CD4-positive, alpha-beta T cell treated with Interleukin-10 for 1 hour (primary cell): ENCODE measurements around the gene PRR5L.
"Not testable (repeated sequence)": the region's sequence is repeated elsewhere in the genome, so short reads cannot be mapped to it uniquely, and the experiment has no call there.

ENCODE experiments used
- DNase-seq: peaks from one replicate; pipeline ENCODE4 v3.0.0-alpha.2; 2020

PRR5L gene

GRCh38 chr11:36282926-36283325 is 13.2 kb upstream of the PRR5L start:
- DNase-seq: no peak

DNA sequence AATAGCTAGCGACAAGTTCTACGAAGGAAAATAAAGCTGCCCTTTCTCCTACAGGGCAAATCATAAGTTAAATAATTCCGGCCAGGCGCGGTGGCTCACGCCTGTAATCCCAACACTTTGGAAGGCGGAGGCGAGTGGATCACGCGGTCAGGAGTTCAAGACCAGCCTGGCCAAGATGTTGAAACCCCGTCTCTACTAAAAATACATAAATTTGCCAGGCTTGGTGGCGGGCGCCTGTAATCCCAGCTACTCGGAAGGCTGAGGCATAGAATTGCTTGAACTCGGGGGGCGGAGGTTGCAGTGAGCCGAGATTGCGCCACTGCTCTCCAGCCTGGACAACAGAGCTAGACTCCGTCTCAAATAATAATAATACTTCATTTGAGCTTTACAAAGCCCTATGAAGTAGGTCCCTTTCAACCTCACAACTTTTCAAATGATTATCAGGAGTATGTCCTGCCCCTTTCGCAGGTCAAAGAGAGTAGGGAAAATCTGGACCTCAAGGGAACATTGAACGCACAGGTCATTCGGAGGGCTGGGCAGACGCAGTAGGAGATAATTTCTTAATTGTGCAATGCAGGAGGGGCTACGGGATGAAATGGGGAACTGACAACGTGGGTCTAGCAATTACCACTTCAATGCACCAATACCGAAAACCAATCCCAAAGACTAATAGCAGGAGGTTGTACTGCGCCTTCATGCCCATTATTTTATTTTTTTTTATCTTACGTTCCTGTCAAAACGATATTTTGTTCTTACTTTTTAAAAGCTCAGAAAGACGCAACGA is 7.5 kb upstream of the PRR5L start:
- DNase-seq: no peak

GRCh38 chr11:36289226-36289852 is 6.7 kb upstream of the PRR5L start, which contains the start of gene COMMD9:
COMMD9 (minus strand) TSS chr11:36289424; CDS start chr11:36289412, 12 bp downstream.
- DNase-seq: peak; percentile 93

DNA sequence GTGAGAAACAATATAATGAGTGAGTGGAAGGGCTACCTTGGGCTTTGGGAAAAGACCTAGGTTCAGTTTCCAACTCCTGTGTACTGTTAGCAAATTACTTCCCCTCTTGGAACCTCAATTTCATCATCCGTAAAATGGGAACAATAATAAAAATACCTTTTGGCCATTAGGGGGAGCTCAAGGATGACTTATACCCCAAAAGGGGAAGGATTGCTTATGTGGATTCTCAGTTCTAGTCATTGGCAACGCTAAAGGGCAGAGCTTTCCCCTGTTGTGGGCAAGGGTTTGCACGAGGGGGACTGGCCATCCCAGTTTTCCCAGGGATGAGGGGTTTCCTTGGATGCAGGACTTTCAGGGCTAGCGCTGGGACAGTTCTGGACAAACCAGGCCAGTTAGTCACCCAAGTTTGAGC is 3.8 kb upstream of the PRR5L start:
- peak; percentile 71 for DNase-seq

DNA sequence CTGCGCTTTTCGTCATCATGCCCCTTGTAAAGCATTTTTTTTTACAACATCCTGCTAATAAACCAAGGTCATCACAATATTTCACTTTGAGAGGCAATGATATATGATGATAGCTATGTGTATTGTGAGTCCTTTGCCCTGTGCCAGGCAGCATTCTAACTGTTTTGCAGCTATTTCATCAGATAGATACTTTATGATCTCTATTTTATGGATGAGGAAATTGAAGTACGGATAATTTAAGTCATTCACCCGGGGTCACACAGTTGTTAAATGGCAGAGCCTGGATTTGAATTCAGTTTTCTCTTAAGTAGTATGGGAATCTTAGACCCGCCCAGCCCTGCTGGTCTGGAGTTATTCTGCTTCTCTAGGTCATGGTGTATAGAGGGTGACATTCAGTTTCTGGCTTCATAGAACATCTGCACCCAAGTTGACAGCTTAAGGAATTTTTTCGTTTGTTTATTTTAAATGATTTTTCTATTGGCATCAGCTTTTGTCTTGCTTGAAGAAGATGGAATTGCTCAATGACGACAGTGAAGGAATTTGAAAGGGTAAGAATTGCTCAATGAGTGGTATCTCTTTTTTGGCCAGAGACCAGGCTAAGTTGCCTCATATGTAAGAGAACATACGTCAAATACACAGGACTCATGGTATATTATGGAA is 926 bp downstream of the PRR5L start:
- DNase-seq: no peak

- no peak for DNase-seq
Observed at GRCh38 chr11:36300650-36301049, 4.6 kb downstream of the PRR5L start.

DNA sequence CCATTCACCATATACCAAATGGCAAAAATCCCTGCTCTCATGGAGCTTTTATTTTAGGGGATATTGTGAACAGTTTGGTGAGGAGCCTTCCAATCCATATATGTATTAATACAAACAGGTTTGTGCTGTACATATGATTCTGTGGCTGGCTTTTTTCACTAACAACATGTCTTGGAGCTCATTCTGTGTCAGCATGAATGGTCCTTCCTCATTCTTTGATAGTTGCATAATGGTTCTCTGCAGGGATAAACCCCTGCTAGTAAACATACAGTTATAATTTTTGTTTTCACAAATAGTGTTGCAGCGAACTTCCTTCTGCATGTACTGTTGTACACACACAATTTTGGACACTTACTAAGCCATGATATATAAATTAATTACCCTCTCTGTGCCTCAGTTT is 8.3 kb downstream of the PRR5L start:
- no peak for DNase-seq

DNA sequence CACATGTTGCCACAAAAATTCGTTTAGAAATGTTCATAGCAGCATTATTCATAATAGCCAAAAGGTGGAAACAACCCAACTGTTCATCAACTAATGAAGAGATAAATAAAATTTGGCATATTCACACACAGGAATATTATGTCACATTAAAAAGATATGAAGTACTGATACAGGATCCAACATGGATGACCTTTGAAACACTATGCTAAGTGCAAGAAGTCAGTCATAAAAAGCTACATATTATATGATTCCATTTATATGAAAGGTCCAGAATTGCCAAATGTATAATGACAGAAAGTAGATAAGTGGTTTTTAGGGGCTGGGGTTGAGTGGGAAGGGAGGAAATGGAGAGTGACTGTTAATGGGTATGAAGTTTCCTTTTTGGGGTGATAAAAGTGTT is 9.0 kb downstream of the PRR5L start:
- DNase-seq: no peak

- peak; percentile 53 for DNase-seq
Observed at GRCh38 chr11:36306888-36307287, 10.8 kb downstream of the PRR5L start.

DNA sequence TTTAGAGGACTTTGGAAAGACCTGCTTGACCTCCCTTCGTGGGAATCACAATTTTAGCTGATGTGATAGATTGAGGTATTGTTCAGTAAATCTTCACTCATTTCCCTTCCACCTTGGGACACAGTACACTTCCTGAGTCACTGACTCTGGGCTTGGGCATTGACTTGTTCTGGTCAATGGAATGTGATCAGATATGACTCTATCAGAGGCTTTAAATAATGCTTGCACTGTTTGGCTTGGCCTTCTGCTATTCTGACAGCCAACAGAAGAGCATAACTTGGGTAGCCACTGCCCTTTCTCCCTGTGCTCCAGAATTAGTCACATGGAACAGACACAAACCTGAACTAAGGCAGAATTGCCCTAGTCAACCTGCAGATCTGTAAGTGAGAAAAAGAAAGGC is 12.5 kb downstream of the PRR5L start:
- no peak for DNase-seq

- DNase-seq: no peak
Observed at GRCh38 chr11:36309779-36310178, 13.7 kb downstream of the PRR5L start.

DNA sequence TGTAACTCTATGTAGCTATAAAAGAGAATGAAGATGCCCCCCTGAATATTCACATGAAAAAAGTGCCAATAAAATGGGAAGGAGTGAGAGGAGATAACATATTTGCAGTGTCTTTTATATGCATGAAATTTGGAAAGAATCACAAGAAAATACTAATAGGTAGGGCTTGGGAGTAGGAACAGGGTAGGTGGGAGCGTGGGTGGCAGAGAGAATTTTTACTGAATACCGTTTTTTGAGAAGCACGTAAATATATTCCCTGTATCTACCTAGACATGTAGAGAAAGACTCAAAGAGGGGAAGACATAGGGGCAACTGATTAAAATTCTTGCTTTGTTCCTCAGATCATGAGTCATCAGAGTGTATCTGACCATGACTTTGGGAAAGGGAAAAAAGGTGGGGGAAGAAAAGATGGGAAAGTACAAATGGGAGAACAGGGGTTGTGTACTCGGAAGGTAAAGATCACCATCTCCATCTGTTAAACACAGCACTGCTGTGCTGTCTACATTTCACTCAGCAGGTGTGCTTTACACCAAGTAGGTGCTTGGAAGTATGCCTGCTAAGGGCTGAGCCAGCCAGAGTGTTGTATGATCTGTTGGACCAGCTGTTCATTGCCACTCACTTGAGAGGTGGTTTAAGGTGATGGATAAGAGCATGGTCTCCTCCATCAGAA is 16.0 kb downstream of the PRR5L start:
- DNase-seq: no peak

GRCh38 chr11:36312611-36313472 is 16.8 kb downstream of the PRR5L start:
- no peak for DNase-seq

GRCh38 chr11:36313750-36314433 is 17.8 kb downstream of the PRR5L start:
- DNase-seq: no peak

DNA sequence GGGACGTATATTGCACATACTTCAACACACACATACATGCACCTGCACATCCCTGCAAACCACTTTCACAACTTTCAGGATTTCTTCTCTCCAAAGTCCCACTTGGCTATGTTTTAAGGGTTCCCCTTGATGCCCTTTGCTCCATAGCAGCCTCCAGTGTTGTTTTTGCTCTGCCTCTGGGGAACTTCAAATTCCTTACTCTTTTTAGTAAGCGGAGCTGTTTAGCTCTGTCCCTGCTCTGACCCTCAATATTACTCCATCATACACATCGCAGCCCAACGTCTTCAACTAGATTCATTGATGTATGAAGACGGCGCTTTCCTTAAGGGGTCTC is 18.3 kb downstream of the PRR5L start:
- DNase-seq: no peak

- no peak for DNase-seq
Observed at GRCh38 chr11:36316049-36316448, 20.0 kb downstream of the PRR5L start.

- no peak for DNase-seq
Observed at GRCh38 chr11:36317992-36318391, 21.9 kb downstream of the PRR5L start.

DNA sequence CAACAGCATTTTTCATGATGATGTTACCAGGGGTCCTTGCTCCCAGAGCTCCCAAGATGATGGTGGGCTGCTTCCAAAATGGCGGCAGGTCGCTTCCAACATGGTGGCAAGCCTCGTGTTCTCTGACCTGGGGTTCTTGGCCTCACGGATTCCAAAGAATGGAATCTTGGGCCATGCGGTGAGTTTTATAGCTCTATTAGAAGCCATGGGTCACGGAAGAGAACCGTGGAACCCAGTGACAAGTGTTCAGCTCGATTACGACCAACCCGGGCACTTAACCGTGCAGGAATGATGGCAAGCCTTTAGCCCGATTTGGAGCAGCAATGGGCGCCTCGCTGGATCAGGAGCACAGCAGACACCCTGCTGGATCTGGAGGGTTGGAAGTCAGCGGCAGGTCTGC is 28.9 kb downstream of the PRR5L start:
- not testable (repeated sequence) for DNase-seq

DNA sequence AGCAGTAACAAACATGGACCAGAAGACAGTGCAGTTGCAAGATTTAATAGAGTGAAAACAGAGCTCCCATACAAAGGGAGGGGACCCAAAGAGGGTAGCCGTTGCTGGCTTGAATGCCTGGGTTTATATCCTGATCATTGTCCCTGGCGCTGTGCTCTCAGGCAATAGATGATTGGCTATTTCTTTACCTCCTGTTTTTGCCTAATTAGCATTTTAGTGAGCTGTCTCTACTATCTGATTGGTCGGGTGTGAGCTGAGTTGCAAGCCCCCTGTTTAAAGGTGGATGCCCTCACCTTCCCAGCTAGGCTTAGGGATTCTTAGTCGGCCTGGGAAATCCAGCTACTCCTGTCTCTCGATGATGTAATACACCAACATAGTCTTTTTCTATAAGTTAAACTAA is 29.3 kb downstream of the PRR5L start:
- not testable (repeated sequence) for DNase-seq

- DNase-seq: no peak
Observed at GRCh38 chr11:36326524-36327419, 30.7 kb downstream of the PRR5L start.
